CD14-positive monocyte (primary cell): Measurements from ENCODE around the gene BIK. TPM values are rescaled to one million over a fixed set of nuclear protein-coding genes. Genes with fewer than 3 reads are reported as not detected.

Source experiments
- DNase-seq, 3 donors: peaks; one replicate each; pipeline ENCODE4 v3.0.0-alpha.2; 2011 to 2022
- H2AFZ ChIP-seq: 2 replicates; pipeline ENCODE4 v1.6.0; 2012; ENCODE audit warnings: mild to moderate bottlenecking, low read depth, low read length, inconsistent platforms; ENCODE audit not compliant: insufficient read depth, poor library complexity, severe bottlenecking
- H3K27ac ChIP-seq, 2 donors: 1 replicate in 1 of 2; 2 replicates in 1 of 2; pipeline ENCODE4 v1.5.1; 2012 to 2013; ENCODE audit warnings: low read length in 2 of 2, control low read depth in 1 of 2, inconsistent platforms in 1 of 2, low read depth in 1 of 2, mild to moderate bottlenecking in 1 of 2
- H3K27me3 ChIP-seq, 2 donors: one replicate each; pipeline versions ENCODE4 v1.6.0 to v1.6.1; 2011 to 2013; ENCODE audit warnings: low read length in 2 of 2; ENCODE audit not compliant: control insufficient read depth in 2 of 2, insufficient read depth in 2 of 2
- H3K36me3 ChIP-seq, 2 donors: replicated peaks in 1 of 2; 1 replicate in 1 of 2; 2 replicates in 1 of 2; pipeline versions ENCODE4 v1.5.1 to v1.6.1; 2012 to 2013; ENCODE audit warnings: low read length in 2 of 2, control low read depth in 1 of 2, inconsistent platforms in 1 of 2, mild to moderate bottlenecking in 1 of 2; ENCODE audit not compliant: insufficient read depth in 2 of 2, control insufficient read depth in 1 of 2
- H3K4me1 ChIP-seq, 2 donors: 1 replicate in 1 of 2; 2 replicates in 1 of 2; pipeline versions ENCODE4 v1.5.1 to v1.6.1; 2012 to 2013; ENCODE audit warnings: low read length in 2 of 2, control low read depth in 1 of 2, inconsistent platforms in 1 of 2, mild to moderate bottlenecking in 1 of 2, moderate library complexity in 1 of 2; ENCODE audit not compliant: insufficient read depth in 2 of 2, control insufficient read depth in 1 of 2
- H3K4me2 ChIP-seq: replicated peaks from 2 replicates; pipeline ENCODE3; 2012; ENCODE audit warnings: low read length, moderate library complexity, mild to moderate bottlenecking; ENCODE audit not compliant: poor library complexity, severe bottlenecking; ENCODE audit errors: extremely low read depth
- H3K4me3 ChIP-seq, 3 experiments: fragments of 200-600 bp in 1 of 3; sonication (generic) in 1 of 3; replicated peaks in 1 of 3; 1 replicate in 2 of 3; 2 replicates in 1 of 3; pipeline ENCODE4 v1.5.1; 2011 to 2013; ENCODE audit warnings: low read length in 3 of 3, mild to moderate bottlenecking in 3 of 3, control low read depth in 2 of 3, low read depth in 2 of 3, inconsistent platforms in 1 of 3, moderate library complexity in 1 of 3
- H3K79me2 ChIP-seq: 2 replicates; pipeline ENCODE4 v1.6.0; 2012; ENCODE audit warnings: mild to moderate bottlenecking, control low read depth, inconsistent platforms, low read length, moderate library complexity; ENCODE audit not compliant: insufficient read depth
- H3K9ac ChIP-seq: 2 replicates; pipeline ENCODE4 v1.6.0; 2017; ENCODE audit warnings: low read length, mild to moderate bottlenecking; ENCODE audit not compliant: insufficient read depth, poor library complexity, severe bottlenecking
- H3K9me3 ChIP-seq, 2 donors: replicated peaks in 1 of 2; 1 replicate in 1 of 2; 2 replicates in 1 of 2; pipeline versions ENCODE4 v1.5.1 to v1.6.1; 2012 to 2013; ENCODE audit warnings: low read length in 2 of 2, control low read depth in 1 of 2; ENCODE audit not compliant: control insufficient read depth in 1 of 2, insufficient read depth in 1 of 2
- H4K20me1 ChIP-seq: 2 replicates; pipeline ENCODE4 v1.6.0; 2012; ENCODE audit warnings: mild to moderate bottlenecking, low read length, control low read depth, moderate library complexity; ENCODE audit not compliant: insufficient read depth
- H3K27ac Mint-ChIP-seq, 7 donors: one replicate each; pipeline ENCODE4 v1.8.0; 2020; ENCODE audit warnings: mild to moderate bottlenecking in 7 of 7, mixed read lengths in 7 of 7, moderate library complexity in 6 of 7, inconsistent platforms in 2 of 7
- H3K27me3 Mint-ChIP-seq, 3 donors: one replicate each; pipeline ENCODE4 v1.8.0; 2021 to 2022; ENCODE audit warnings: low read depth in 3 of 3, mild to moderate bottlenecking in 3 of 3, mixed read lengths in 3 of 3, moderate library complexity in 3 of 3, inconsistent platforms in 1 of 3
- H3K36me3 Mint-ChIP-seq, 2 donors: one replicate each; pipeline ENCODE4 v1.8.0; 2020; ENCODE audit warnings: mixed read lengths in 2 of 2, inconsistent platforms in 1 of 2, mild to moderate bottlenecking in 1 of 2
- H3K4me1 Mint-ChIP-seq: one replicate; pipeline ENCODE4 v1.8.0; 2020; ENCODE audit warnings: mild to moderate bottlenecking, mixed read lengths
- H3K4me3 Mint-ChIP-seq, 2 donors: one replicate each; pipeline ENCODE4 v1.8.0; 2020; ENCODE audit warnings: mild to moderate bottlenecking in 2 of 2, mixed read lengths in 2 of 2, moderate library complexity in 1 of 2
- H3K9me3 Mint-ChIP-seq, 7 donors: one replicate each; pipeline ENCODE4 v1.8.0; 2020 to 2022; ENCODE audit warnings: mixed read lengths in 7 of 7, mild to moderate bottlenecking in 6 of 7, moderate library complexity in 6 of 7, inconsistent platforms in 2 of 7
- WGBS: methylation state at CpG from one replicate; pipeline ENCODE4 v1.1.5; 2013; ENCODE audit warnings: missing lambda C conversion rate; ENCODE audit not compliant: insufficient coverage; 5-methylcytosine and 5-hydroxymethylcytosine counted together
- intact Hi-C, 2 donors: fragments of 100-400 bp; cut with micrococcal nuclease; formaldehyde crosslinking; loops; one replicate each; pipeline versions ENCODE4 v1.15.0 to v1.15.1; 2023
- polyA plus RNA-seq, 3 donors: library from polyadenylated mRNA; depleted of rRNA in 1 of 3; unstranded in 2 of 3; stranded (reverse) in 1 of 3; fragments of 300-500 nt in 2 of 3; fragments of >200 nt in 1 of 3; fragmentation: Illumina TruSeq in 2 of 3; gene quantifications; 1 replicate in 2 of 3; 2 replicates in 1 of 3; pipeline ENCODE4 v1.2.3, GENCODE V29; 2012 to 2021
- TF ChIP-seq, protein P1 (sequence below): fragments of 200-600 bp; IDR thresholded peaks from one replicate; pipeline ENCODE4 v1.8.0; 2022; ENCODE audit warnings: antibody characterized with exemption, mild to moderate bottlenecking

The BIK gene
- polyA plus RNA-seq, 3 donors: 0.96 to 3.1 (median 3.1) TPM

DNA sequence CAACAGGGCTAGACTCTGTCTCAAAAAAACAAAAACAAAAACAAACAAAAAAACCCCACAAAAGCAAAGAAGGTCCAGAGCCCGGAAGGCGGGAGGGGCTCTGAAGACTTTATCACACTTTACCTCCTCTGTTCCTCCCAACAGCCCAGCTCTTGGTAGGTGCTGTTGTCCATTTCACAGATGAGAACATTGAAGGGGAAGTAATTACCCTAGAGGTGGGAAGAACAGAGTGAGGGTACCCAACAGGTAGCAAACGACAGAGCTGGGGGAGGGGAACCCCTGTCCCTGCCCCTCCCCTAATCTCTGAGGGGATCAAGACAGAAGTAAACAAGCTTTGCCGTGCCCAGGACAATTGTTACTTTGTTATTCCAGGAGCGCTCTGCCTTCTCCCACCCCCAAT, 1.0 kb upstream of the BIK start:
- Histone ChIP-seq H3K9ac (no peak overlapping the region), H3K4me1 (peaks cover 24 to 27% of the 10 kb centered on the region in 2 donors), H3K79me2 (no peaks in the 10 kb centered on the region), H3K4me2 (no peak overlapping the region), H2AFZ (no peak overlapping the region), H3K27ac (no peak overlapping the region), H4K20me1 (no peaks in the 10 kb centered on the region), H3K36me3 (no peaks in the 10 kb centered on the region), H3K27me3 (peaks cover 8 to 39% of the 10 kb centered on the region in 2 donors), H3K9me3 (no peaks in the 10 kb centered on the region), H3K4me3 (no peak overlapping the region)
- intact Hi-C loops: no loop called here
- H3K9me3 Mint-ChIP-seq: peaks cover 0 to 9% (median 0%) of the 10 kb centered on the region in 7 donors
- DNase-seq: no peak
- H3K27me3 Mint-ChIP-seq: peaks cover 42 to 56% (median 43%) of the 10 kb centered on the region in 3 donors
- H3K27ac Mint-ChIP-seq: no peak overlapping the region
- peak overlapping the region; percentile 9 to 51 for H3K4me3 Mint-ChIP-seq
- WGBS: 83% methylated on average over 2 of the region's 5 CpGs
- peaks cover 0 to 2% of the 10 kb centered on the region in 2 donors for H3K36me3 Mint-ChIP-seq
- TF ChIP-seq, protein P1, sequence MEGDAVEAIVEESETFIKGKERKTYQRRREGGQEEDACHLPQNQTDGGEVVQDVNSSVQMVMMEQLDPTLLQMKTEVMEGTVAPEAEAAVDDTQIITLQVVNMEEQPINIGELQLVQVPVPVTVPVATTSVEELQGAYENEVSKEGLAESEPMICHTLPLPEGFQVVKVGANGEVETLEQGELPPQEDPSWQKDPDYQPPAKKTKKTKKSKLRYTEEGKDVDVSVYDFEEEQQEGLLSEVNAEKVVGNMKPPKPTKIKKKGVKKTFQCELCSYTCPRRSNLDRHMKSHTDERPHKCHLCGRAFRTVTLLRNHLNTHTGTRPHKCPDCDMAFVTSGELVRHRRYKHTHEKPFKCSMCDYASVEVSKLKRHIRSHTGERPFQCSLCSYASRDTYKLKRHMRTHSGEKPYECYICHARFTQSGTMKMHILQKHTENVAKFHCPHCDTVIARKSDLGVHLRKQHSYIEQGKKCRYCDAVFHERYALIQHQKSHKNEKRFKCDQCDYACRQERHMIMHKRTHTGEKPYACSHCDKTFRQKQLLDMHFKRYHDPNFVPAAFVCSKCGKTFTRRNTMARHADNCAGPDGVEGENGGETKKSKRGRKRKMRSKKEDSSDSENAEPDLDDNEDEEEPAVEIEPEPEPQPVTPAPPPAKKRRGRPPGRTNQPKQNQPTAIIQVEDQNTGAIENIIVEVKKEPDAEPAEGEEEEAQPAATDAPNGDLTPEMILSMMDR: no peak
- peaks cover 20% of the 10 kb centered on the region for H3K4me1 Mint-ChIP-seq

DNA sequence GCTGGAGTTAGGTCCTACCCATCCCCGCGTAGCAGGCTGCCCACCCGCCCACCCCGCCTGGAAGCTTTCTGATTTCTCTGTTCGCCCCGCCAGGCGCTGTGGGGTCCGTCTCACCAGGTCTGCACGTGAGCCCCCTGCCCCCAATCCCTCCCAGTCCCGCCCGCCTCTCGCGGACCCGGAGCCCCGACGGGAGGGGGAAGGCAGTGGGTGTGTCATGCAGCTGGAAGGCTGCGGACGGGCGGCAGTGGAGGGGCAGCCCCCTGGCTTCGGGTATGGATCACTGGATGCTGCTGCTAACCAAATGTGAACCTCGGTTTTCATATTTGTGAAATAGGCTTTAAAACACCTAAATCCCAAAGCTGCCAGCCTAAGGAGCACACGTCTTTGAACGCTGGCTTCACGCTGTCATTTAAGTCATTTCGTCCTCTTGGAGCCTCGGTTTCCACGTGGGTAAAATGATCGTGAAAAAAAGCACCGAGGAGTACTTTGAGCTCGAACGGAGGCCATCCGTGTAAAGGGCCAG, 568 bp upstream of the BIK start:
- no peak overlapping the region for H3K9ac ChIP-seq
- no peaks in the 10 kb centered on the region for H3K9me3 ChIP-seq
- H3K27ac ChIP-seq: no peak overlapping the region

More for the DNA sequence above, 568 bp upstream of the BIK start:
- Mint-ChIP-seq H3K27ac (peak overlapping the region in 2 of 7 donors; percentile 9 to 53), H3K4me3 (peak overlapping the region; percentile 75 to 91), H3K4me1 (peaks cover 21% of the 10 kb centered on the region), H3K36me3 (peaks cover 0 to 2% of the 10 kb centered on the region in 2 donors), H3K9me3 (peaks cover 0 to 9% (median 0%) of the 10 kb centered on the region in 7 donors), H3K27me3 (peaks cover 43 to 56% (median 43%) of the 10 kb centered on the region in 3 donors)
- intact Hi-C loops: no loop called here
- peak overlapping the region; percentile 91 for H2AFZ ChIP-seq
- peaks cover 24 to 30% of the 10 kb centered on the region in 2 donors for H3K4me1 ChIP-seq
- H4K20me1 ChIP-seq: no peaks in the 10 kb centered on the region
- peak overlapping the region; percentile 97 for H3K4me2 ChIP-seq
- no peaks in the 10 kb centered on the region for H3K79me2 ChIP-seq
- TF ChIP-seq, protein P1: no peak
- no peak for DNase-seq
- H3K4me3 ChIP-seq: peak overlapping the region; percentile 28 to 80 (median 38)
- peaks cover 8 to 39% of the 10 kb centered on the region in 2 donors for H3K27me3 ChIP-seq
- H3K36me3 ChIP-seq: no peaks in the 10 kb centered on the region
- WGBS: 7% methylated on average over 16 of the region's 32 CpGs
